K562 (cell line): ENCODE measurements around the gene MEF2C. TPM values are rescaled to one million over a fixed set of nuclear protein-coding genes. Genes with fewer than 3 reads are reported as not detected.

ENCODE experiments used
- ASH1L ChIP-seq: fragments of 450-650 bp; IDR thresholded peaks from 2 replicates; pipeline ENCODE4 v1.6.1; 2018; ENCODE audit warnings: borderline replicate concordance, mild to moderate bottlenecking, low read depth; ENCODE audit not compliant: partially characterized antibody
- CCNT2 ChIP-seq: IDR thresholded peaks from 2 replicates; pipeline ENCODE4 v1.6.1; 2011; ENCODE audit warnings: borderline replicate concordance, low read depth, mild to moderate bottlenecking, moderate library complexity, mixed read lengths, low read length; ENCODE audit not compliant: insufficient read length; ENCODE audit errors: extremely low read depth
- CXXC5 ChIP-seq: fragments of 250-450 bp; sonication (Bioruptor Pico); IDR thresholded peaks from 2 replicates; pipeline ENCODE4 v1.8.0; 2022; ENCODE audit warnings: inconsistent platforms, mild to moderate bottlenecking, moderate library complexity
- DPF2 ChIP-seq: fragments of 450-650 bp; IDR thresholded peaks from 2 replicates; pipeline ENCODE4 v1.6.1; 2016
- JUNB ChIP-seq: fragments of 450-650 bp; formaldehyde crosslinking; conservative IDR thresholded peaks from 2 replicates; pipeline ENCODE4 v1.4.0; 2020; ENCODE audit warnings: mild to moderate bottlenecking
- LEF1 ChIP-seq: fragments of 450-650 bp; IDR thresholded peaks from 2 replicates; pipeline ENCODE4 v1.6.1; 2016; ENCODE audit warnings: mild to moderate bottlenecking
- MEIS2 ChIP-seq: fragments of 450-650 bp; IDR thresholded peaks from 2 replicates; pipeline ENCODE4 v1.6.1; 2014; ENCODE audit warnings: mild to moderate bottlenecking; ENCODE audit not compliant: partially characterized antibody
- NCOR1 ChIP-seq: fragments of 450-650 bp; IDR thresholded peaks from 2 replicates; pipeline ENCODE4 v1.6.1; 2016; ENCODE audit warnings: mild to moderate bottlenecking, moderate library complexity
- RBM22 ChIP-seq: fragments of 200-400 bp; formaldehyde crosslinking; IDR thresholded peaks from 2 replicates; pipeline ENCODE4 v1.6.1; 2018; ENCODE audit warnings: low read length, low read depth; ENCODE audit not compliant: poor library complexity, severe bottlenecking
- RFX7 ChIP-seq: fragments of 250-450 bp; sonication (Bioruptor Pico); IDR thresholded peaks from 2 replicates; pipeline ENCODE4 v1.5.1; 2021; ENCODE audit warnings: mild to moderate bottlenecking
- SMARCA5 ChIP-seq: fragments of 450-650 bp; IDR thresholded peaks from 2 replicates; pipeline ENCODE4 v1.6.1; 2016
- SP2 ChIP-seq: IDR thresholded peaks from 2 replicates; pipeline ENCODE4 v1.6.1; 2011; ENCODE audit warnings: mild to moderate bottlenecking, low read depth, low read length, moderate library complexity; ENCODE audit not compliant: poor library complexity, severe bottlenecking; ENCODE audit errors: extremely low read depth
- U2AF2 ChIP-seq: fragments of 200-400 bp; formaldehyde crosslinking; optimal IDR thresholded peaks from 2 replicates; pipeline ENCODE3; 2017; ENCODE audit warnings: low read depth, mild to moderate bottlenecking, low read length
- ZNF12 ChIP-seq: sonication (generic); formaldehyde crosslinking; IDR thresholded peaks from 2 replicates; pipeline ENCODE4 v1.4.0; 2020; ENCODE audit warnings: mild to moderate bottlenecking, missing genetic modification reagents
- ZNF408 ChIP-seq: fragments of 250-450 bp; sonication (Bioruptor Pico); IDR thresholded peaks from 2 replicates; pipeline ENCODE4 v1.4.0; 2020; ENCODE audit warnings: low read depth, mild to moderate bottlenecking, moderate library complexity
- ZNF740 ChIP-seq, 3 experiments: fragments of 200-800 bp in 1 of 3; sonication (Bioruptor generic) in 1 of 3; sonication (generic) in 1 of 3; formaldehyde crosslinking in 1 of 3; IDR thresholded peaks; 2 replicates each; pipeline versions ENCODE4 v1.6.1 to v1.8.0; 2016 to 2022; ENCODE audit warnings: mild to moderate bottlenecking in 2 of 3, missing compliant biosample characterization in 2 of 3, missing genetic modification characterization in 2 of 3, missing genetic modification reagents in 1 of 3
- polyA plus RNA-seq, 8 experiments: library from polyadenylated mRNA; depleted of rRNA in 4 of 8; stranded (reverse) in 5 of 8; unstranded in 3 of 8; fragments of >200 nt; fragmentation: Nextera tagmentation in 2 of 8; fragmentation: Illumina TruSeq in 1 of 8; extraction: Ambion mirVana in 2 of 8; extraction: Trizol in 1 of 8; gene quantifications; 2 replicates each; pipeline versions ENCODE4 v1.2.1 to v1.2.3, GENCODE V29; 2011 to 2014; ENCODE audit warnings: inconsistent platforms in 1 of 8, missing spikeins in 1 of 8
- total RNA-seq, 7 experiments: library from RNA; depleted of rRNA in 6 of 7; stranded (reverse); fragments of >200 nt in 6 of 7; fragmentation: Illumina TruSeq in 2 of 7; extraction: Trizol in 2 of 7; gene quantifications; 2 replicates each; pipeline versions ENCODE4 v1.2.1 to v1.2.3, GENCODE V29; 2011 to 2021; ENCODE audit warnings: low replicate concordance in 1 of 7
- TF ChIP-seq, protein P1 (sequence below), 2 experiments: IDR thresholded peaks in 1 of 2; conservative IDR thresholded peaks in 1 of 2; 2 replicates each; pipeline ENCODE4 v1.6.1; 2016; ENCODE audit warnings: low read depth in 2 of 2, mild to moderate bottlenecking in 1 of 2, missing compliant biosample characterization in 1 of 2, missing genetic modification characterization in 1 of 2, moderate library complexity in 1 of 2
- TF ChIP-seq, protein P2 (sequence below), 2 experiments: fragments of 450-650 bp in 1 of 2; IDR thresholded peaks; 2 replicates each; pipeline ENCODE4 v1.6.1; 2011 to 2017; ENCODE audit warnings: low read depth in 2 of 2, antibody characterized with exemption in 1 of 2, borderline replicate concordance in 1 of 2, low read length in 1 of 2, mild to moderate bottlenecking in 1 of 2, mixed read lengths in 1 of 2; ENCODE audit not compliant: control insufficient read depth in 1 of 2

The MEF2C gene
- total and polyA plus RNA-seq, 9 of the 15 experiments (the other 6 are each of a cell fraction or from before 2014, with no cell fraction given): 25.1 to 67.8 (median 58.3) TPM

DNA sequence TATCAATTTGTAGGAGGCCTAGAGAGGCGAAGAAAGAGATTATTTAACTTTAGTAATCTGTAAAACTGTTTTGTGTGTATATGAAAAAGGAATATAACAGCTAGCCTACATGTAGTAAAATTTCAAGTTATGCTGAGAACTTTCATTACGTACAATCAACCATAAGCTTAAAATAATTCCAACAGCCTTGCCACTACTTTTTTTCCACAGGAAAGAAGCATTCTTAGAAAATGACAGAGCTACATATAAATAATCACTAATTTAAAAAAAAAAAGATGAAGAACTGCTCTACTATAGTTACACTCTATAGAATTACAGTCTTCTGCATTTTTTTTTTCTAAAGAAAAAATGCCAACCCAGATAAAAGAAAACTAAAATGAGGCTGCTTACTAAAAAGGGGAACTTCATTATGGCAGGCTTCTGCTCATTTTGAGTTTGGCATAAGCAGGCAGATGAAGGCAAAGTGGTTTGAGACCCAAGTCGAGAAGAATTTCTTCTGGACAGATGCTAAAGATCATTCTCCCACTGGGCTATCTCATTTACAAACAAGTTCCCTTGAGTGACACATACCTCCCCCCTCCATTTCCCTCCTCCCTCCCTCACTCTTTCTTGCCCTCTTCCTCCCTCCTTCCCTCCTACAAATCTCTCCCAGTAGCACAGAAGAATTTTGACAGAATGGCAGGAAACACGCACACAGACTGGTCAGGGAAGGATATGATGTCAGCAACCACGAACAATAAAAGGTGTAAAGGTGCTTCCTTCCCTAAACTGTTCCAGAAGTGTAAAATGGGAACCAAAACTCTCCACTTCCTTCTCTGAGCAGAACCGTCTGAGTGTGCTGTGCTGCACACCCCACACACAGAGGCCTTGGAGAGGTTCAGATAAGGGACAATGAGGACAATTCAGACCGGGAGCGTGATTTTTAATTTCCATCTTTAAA, 56.1 kb downstream of the MEF2C start (continued):
- TF ChIP-seq ZNF740 (CRISPR knock-in tag; IDR thresholded peaks at IDR 0.05) (no peak), ZNF740 (tag; IDR thresholded peaks at IDR 0.05) (no peak), ZNF408 (CRISPR knock-in tag) (no peak), JUNB (CRISPR knock-in tag) (no peak), NCOR1 (no peak), RFX7 (CRISPR knock-in tag) (no peak), SP2 (no peak), ASH1L (no peak), U2AF2 (no peak), RBM22 (no peak), SMARCA5 (0 out of 2 replicates have a peak, but pooled peaks have one; percentile 23), ZNF12 (no peak), DPF2 (peak; percentile 79), LEF1 (peak; percentile 57; the same call in 1 of the 2 replicates), CCNT2 (peak; percentile 23), CXXC5 (CRISPR knock-in tag) (0 out of 2 replicates have a peak, but pooled peaks have one; percentile 38), MEIS2 (peak; percentile 52)
- TF ChIP-seq, protein P1, sequence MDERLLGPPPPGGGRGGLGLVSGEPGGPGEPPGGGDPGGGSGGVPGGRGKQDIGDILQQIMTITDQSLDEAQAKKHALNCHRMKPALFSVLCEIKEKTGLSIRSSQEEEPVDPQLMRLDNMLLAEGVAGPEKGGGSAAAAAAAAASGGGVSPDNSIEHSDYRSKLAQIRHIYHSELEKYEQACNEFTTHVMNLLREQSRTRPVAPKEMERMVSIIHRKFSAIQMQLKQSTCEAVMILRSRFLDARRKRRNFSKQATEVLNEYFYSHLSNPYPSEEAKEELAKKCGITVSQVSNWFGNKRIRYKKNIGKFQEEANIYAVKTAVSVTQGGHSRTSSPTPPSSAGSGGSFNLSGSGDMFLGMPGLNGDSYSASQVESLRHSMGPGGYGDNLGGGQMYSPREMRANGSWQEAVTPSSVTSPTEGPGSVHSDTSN (CRISPR knock-in tag; IDR thresholded peaks at IDR 0.05; ENCODE audit: low read depth): no peak
- TF ChIP-seq, protein P1 (tag; conservative IDR thresholded peaks at IDR 0.05; ENCODE audit: low read depth): peak; percentile 87
- TF ChIP-seq, protein P2, sequence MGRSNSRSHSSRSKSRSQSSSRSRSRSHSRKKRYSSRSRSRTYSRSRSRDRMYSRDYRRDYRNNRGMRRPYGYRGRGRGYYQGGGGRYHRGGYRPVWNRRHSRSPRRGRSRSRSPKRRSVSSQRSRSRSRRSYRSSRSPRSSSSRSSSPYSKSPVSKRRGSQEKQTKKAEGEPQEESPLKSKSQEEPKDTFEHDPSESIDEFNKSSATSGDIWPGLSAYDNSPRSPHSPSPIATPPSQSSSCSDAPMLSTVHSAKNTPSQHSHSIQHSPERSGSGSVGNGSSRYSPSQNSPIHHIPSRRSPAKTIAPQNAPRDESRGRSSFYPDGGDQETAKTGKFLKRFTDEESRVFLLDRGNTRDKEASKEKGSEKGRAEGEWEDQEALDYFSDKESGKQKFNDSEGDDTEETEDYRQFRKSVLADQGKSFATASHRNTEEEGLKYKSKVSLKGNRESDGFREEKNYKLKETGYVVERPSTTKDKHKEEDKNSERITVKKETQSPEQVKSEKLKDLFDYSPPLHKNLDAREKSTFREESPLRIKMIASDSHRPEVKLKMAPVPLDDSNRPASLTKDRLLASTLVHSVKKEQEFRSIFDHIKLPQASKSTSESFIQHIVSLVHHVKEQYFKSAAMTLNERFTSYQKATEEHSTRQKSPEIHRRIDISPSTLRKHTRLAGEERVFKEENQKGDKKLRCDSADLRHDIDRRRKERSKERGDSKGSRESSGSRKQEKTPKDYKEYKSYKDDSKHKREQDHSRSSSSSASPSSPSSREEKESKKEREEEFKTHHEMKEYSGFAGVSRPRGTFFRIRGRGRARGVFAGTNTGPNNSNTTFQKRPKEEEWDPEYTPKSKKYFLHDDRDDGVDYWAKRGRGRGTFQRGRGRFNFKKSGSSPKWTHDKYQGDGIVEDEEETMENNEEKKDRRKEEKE (IDR thresholded peaks at IDR 0.05; ENCODE audit: borderline replicate concordance in 1 of 2, control insufficient read depth in 1 of 2, low read depth in 2 of 2, low read length in 1 of 2): no peak
